Measurements from ENCODE around the gene ERBB4.

DNA sequence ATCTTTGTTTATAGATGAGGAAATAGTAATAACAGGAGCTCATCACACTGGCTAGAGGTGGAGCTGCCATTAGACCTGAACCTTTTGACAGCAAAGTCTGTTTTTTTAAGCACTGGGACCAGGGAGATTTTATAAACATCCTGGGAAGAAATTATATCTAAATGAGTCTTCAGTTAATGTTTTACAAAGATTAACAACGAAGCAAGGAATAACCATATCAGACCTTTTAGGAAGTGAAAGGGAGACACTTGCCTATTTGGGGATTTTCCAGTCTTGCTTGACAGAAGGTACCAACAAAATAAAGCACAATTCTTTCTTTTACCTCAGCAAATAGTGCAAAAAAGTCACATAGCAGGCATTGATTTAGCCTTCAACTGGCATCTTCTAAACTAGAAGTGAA, 1205.2 kb downstream of the ERBB4 start:
- TF ChIP-seq, protein P1, sequence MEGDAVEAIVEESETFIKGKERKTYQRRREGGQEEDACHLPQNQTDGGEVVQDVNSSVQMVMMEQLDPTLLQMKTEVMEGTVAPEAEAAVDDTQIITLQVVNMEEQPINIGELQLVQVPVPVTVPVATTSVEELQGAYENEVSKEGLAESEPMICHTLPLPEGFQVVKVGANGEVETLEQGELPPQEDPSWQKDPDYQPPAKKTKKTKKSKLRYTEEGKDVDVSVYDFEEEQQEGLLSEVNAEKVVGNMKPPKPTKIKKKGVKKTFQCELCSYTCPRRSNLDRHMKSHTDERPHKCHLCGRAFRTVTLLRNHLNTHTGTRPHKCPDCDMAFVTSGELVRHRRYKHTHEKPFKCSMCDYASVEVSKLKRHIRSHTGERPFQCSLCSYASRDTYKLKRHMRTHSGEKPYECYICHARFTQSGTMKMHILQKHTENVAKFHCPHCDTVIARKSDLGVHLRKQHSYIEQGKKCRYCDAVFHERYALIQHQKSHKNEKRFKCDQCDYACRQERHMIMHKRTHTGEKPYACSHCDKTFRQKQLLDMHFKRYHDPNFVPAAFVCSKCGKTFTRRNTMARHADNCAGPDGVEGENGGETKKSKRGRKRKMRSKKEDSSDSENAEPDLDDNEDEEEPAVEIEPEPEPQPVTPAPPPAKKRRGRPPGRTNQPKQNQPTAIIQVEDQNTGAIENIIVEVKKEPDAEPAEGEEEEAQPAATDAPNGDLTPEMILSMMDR (IDR thresholded peaks at IDR 0.05) = no peak
- TF ChIP-seq POLR2A (IDR thresholded peaks at IDR 0.05) = no peak

All from uterus (tissue), 2 donors.